Activated naive CD8-positive, alpha-beta T cell treated with anti-CD3 and anti-CD28 coated beads, Interleukin-2, amount 50 U/mL, for 16 hours (primary cell): ENCODE data around the gene HMX1.

Experiments
- DNase-seq: peaks from one replicate; pipeline ENCODE4 v3.0.0-alpha.2; 2020; ENCODE audit warnings: low read depth, low spot score

Gene HMX1

DNA sequence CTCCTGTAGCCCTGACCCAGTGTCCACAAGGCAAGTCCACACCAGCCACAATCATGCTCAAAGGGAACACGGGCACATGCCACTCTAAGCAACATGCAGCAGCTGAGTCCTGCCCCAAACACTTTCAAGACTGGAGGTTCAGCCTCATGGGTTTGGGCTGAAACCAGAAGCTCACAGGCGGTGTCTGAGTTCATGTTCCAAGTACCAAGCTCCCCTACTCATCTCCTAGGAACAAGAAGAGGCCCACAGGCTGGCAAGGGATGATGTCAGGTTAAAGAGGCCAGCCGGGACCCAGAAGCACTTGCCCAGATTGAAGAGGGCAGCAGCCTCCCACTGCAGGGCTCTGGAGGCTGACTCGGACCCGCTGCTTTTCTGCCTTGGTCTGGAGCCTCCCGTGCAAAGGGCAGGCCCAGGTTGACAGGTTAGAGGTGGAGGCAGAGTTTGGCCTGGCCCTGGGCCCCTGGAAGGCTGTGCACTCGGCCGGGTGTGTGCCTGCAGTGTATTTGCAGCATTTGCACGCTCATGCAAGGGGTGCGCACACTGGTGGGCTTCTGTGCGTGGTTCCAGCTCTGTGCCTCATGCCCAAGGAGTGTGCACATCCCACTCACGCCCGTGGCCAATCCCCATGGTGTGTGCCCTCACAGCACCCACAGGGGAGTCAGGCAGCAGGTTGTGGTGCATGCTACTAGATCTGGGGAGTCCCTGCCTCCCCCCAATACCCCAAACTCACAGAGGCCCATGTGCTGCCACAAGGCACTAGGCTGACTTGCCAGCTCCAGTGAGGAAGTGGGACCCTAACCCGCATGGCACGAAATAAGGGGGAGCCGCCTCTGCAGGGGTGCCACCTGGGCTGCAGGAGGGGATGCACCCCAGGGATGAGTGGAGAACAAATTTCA is 2.4 kb downstream of the HMX1 start:
- no peak for DNase-seq

DNA sequence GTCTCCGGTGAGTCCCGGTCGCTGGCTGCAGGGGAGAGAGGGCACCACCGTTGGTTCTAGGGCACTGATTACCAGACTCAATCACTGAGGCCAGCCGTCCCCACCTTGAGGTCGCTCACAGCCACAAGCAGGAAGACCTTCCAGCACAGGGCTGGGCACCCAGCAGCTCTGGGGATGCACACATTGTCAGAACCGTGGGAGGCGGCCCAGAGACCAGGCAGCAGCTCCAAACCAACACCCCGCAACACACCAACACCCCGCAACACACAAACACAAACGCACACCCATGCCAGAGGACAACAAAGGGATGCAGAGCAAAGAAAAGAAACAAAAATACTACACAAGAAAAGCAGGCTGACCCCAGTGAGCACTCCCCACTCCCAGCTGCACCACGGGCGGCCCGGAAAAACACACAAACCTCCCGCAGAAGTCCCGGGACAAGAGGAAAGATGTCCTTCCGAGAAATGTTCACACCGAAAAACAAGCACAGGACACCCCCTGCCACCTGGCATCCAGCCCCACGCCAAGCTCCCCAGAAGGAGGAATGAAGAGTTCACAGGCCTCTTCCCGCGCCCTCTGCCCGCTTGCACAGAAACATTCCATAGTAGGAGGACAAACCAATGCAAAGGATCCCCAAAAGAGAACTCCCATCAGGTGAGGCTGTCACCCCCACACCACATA is 3.2 kb downstream of the HMX1 start:
- DNase-seq = no peak

DNA sequence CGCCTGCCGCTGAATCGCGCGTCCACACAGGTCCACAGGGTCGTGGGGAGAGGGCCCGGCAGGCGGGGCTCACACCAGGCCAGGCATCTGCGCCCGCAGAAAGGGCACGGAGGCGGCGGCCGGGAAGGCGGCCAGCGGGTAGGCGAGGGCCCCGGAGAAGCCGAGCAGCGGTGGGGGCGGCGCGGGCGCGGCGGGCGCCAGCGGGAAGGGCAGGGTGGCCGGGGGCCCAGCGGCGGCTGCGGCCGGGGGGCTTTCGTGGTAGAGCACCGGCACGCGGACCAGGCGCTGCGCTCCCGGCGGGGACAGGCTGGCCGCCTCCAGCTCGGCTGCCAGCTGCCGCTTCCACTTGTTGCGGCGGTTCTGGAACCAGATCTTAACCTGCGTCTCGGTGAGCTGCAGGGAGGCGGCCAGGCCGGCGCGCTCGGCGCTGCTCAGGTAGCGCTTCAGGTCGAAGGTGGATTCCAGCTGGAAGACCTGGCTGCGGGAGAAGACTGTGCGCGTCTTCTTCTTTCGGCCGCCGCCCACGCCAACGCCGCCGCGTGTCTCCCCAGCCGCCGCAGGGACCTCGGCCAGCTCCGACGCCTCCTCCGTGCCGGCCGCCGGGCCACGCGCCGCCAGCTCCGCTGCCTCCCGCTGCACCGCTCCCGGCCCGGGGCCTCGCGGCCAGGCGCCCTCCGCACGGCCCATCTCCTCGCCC is 3.9 kb downstream of the HMX1 start:
- no peak for DNase-seq

DNA sequence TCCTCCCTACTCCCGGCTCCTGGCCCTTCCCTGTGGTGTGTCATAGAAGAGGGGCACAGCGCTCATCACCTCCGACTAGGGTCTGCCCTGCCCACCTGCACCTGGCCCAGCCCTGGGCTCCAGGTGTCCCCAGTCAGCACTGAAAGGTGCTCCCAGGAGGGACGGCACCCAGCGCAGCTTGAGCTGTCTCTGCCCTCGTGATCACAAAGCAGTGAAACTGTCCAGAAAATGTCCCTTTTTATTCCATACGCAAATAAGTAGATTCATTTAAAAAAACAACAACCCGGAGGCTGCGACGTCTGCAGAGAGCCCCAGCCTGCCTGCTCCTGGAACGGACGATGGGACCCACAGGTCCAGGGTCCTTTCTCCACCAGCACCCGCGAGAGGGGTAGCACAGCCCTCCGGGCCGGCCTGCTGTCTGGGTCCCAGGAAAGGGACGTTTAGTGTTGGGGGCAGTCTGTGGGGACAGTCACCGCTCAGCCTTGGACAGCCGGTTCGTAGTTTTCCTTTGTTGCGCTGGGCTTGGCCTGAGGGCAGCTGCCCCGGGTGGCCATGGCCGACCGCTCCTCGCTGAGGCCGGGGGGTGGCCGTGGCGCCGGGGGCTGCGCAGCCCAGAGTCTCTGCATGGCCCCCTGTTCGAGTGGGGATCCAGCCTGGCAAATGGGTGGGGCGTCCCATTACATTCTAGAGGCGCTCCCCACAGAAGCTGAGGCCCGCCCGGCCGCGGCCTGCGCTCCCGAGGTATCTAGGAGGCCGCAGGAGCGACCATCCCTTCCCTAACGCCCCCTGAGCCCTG is 4.6 kb downstream of the HMX1 start:
- no peak for DNase-seq

DNA sequence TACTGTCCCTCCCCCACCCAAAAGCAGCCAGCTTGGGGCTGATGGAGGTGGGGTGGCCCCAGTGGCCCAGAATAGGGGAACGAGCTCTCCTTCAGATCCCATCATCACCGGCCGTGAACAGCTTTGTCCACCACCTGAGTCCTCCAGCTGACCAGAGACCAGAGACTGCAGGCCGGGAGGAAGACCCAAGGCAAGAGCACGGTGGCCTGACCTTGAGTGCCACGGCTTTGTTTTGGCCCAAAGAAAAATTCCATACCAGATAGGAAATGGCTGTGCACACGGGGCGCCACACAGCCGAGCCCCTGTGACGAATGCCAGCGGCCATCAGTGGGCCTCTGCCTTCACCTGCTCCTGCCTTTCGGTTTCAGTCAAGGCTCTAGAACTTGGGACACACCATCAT is 5.2 kb downstream of the HMX1 start:
- DNase-seq = no peak

- DNase-seq = no peak
Measured at GRCh38 chr4:8865681-8866310, 5.8 kb downstream of the HMX1 start.

DNA sequence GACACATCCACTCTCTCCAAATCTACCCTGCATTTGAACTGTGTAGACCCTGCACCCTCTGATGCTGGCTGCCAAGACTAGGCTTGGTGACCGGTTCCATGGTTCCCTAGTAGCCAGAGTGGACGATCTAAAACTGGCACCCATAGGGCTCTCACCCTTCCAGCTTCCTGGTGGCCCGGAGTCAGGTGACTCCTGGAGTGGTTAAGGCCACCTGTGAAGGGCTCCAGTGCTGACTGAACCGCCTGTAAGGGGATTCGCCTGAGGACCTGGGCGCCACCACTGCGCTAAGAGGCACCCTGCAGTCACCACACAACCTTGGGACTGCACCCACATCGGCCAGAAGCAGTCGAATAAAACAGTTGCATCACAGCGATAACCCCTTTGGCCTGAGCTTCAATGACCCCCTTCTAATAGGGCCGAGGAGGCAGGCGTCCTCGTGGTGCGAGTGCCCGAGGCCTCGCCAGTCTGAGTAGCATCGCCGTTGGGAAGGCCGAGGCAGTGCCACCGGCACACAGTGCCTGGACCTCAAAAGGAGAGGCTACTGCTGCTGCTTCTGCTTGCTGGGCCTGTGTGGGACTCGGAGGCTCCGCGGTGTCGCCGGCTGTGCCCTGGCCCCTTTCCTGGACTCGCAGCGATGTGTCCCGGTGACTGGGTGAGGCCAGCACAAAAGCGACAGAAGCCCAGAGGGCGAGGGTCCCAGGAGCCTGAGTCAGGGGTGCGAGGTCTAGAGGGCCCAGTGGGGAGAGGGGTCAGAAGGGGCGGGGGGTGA is 6.5 kb downstream of the HMX1 start:
- DNase-seq = no peak

DNA sequence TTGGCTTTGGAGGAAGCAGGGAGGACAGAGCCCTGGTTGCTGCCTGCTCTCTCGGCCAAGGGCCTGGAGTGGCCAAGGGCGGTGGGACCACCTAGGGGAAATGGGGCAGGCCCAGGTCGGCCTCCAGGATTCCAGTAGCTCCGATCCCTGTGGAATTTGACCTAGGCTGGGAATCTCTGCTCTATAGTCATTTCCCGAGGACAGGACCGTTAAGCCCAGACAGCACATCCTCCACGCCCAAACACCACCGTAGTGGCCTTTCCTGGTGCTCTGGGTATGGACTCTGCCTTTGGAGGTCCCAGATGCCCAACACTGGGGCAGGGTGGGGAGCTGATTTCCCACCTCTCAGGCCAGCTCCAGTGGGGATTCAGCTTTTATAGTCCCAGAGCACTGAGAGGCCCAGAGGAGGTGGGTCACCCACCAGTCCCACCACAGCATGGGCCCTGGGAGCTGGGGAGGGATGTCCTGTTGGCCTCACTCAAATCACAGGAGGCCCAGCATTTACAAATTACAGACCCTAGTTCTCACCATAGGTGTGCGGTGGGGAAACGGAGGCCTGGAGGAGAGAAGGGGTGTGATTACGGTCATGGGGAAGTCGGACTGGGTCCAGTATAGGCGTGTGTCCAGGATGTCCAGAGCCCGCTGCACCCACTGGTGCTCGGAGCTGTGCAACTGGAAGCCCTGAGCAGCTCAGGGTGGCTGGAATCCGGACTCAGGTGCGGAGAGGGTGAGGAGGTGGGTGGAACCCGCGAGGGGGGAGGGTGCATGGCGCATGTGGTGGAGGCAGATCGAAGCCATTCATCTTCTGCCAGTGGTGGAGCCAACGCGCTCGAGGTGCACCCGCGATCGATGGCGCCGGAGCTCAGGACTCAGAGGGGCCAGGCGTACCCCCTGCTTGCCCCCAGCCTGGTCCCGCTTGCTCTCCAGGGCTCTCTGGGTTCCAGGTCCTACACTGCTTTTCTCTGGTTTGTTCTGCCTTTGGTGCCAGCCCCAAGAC is 7.7 kb downstream of the HMX1 start:
- no peak for DNase-seq

DNA sequence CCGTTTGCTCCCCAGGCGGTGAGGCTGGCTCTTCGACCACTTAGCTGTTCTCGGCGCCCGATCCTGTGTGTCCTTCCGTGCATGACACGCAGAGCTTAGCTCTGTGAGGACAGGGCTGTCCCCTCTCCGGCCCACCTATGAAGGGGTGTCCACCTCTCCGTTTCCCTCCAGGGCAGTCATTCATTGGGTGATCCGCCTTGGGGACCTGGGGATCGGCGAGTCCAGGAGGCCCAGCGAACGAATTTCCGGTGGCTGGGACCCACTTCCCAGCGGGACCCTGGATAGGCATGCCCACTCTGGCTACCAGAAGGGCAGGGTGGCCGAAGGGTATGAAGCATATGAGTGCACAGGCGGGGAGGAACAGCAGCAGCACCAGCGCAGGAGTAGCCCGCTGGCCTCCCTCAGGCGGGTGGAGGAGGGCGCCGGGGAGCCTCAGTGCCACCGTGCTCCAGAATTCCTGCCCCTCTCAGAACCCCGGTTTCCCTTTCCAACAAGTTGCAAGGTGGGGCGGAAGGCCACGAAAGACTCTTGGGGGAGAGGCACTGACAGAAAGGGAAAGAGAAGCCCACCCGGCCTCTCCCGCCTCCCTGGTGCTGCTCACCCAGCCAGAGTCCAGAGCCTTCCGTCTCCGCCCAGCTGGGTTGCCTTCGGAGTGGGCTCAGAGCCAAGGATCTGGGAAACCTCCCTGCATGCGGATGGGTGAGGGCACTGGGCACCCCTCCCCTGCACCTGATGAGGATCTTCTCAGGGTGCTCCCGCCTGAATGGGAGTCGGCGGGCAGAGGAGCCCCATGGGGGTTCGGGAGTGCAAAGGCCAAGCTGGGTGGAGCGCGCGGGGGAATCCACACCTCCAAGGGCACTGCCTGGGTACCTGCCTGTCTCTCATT is 8.6 kb downstream of the HMX1 start:
- no peak for DNase-seq

GRCh38 chr4:8862334-8862733 is 9.3 kb downstream of the HMX1 start:
- DNase-seq = no peak

DNA sequence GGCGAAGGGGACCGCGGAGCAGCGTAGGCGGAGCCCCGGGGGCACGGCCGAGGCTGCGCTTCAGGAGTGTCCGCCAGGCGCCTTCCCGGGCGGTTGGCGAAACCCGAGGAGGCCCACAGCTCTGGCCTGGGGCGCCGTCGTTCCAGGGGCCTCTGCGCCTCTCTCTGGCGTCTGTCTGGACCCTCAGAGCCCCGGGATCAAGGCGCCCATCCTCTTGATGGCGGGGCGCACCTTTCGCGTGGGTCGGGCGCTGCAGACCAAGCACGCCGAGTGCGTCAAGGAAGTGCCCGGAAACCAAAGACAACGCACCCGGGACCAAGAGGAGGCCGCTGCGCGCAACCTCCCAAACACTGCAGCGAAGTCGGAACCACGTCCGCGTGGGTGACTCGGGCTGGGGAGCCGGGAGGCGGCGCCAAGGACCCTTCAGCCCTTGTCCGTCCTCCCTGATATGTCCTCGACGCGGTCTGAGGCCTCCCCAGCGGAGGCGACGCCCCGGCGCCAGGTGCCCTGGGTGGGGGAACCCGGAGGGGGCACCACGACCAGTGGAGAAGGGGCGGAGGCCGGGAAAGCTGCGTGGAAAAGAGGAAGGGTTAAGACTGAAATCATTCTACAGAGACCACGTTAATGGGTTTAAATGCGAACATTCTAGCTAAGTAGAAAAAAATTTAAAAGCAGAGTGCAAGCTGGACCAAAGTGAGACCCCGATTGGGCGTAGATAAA is 9.9 kb downstream of the HMX1 start:
- no peak for DNase-seq

- no peak for DNase-seq
Measured at GRCh38 chr4:8860892-8861575, 10.6 kb downstream of the HMX1 start.

- no peak for DNase-seq
Measured at GRCh38 chr4:8860096-8860891, 11.3 kb downstream of the HMX1 start.

- DNase-seq = no peak
Measured at GRCh38 chr4:8859550-8860095, 12.0 kb downstream of the HMX1 start.

GRCh38 chr4:8858701-8859210 is 12.9 kb downstream of the HMX1 start:
- no peak for DNase-seq
